CD4-positive, alpha-beta T cell treated with Interleukin-2 at 100 ng/mL for 4 hours (primary cell): ENCODE results near the gene HHATL.

Experiments used
- DNase-seq: peaks from one replicate; pipeline ENCODE4 v3.0.0-alpha.2; 2020; ENCODE audit warnings: low spot score

HHATL gene

GRCh38 chr3:42652611-42653302 lies 49.8 kb downstream of the HHATL start:
- no peak for DNase-seq

GRCh38 chr3:42652251-42652610 lies 50.4 kb downstream of the HHATL start:
- DNase-seq, result no peak

GRCh38 chr3:42651248-42652091 lies 51.1 kb downstream of the HHATL start:
- no peak for DNase-seq

- DNase-seq, result no peak
Measured at GRCh38 chr3:42649783-42650182, 52.8 kb downstream of the HHATL start.

DNA sequence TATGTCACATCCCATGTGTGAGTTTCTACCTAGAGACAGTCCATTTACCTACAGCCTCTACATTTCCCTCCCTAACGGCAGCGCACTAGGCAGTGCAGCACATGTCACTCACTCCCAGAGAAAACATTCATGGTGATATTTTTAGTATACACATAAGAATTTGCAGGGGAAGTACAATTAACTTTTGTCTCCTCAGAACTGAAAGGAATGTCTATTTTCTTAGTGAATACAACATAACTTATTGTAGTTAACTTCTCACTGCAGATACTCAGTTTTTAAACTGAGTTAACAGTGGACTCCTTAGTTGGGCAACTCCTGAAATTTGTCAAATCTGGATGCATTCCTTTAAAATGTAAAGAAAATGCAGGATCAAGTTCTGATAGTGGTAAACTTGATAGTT lies 53.6 kb downstream of the HHATL start:
- no peak for DNase-seq

GRCh38 chr3:42647821-42648459 lies 54.7 kb downstream of the HHATL start:
- no peak for DNase-seq
